WTC11 (cell line): ENCODE data around the gene UTP14C. TPM values are rescaled to one million over a fixed set of nuclear protein-coding genes. Genes with fewer than 3 reads are reported as not detected.
"Not testable (repeated sequence)": the region's sequence is repeated elsewhere in the genome, so short reads cannot be mapped to it uniquely, and the experiment has no call there.

Experiments used
- ATAC-seq: fragments of 200-7000 bp; cut with Tn5 transposase; 2 replicates; pipeline ENCODE4 v1.10.0; 2021; ENCODE audit warnings: mild to moderate bottlenecking, moderate library complexity
- CTCF ChIA-PET: fragments of 300-600 bp; sonication (Branson Sonifier 250); formaldehyde crosslinking; loops from one replicate; lab custom pipeline; 2021; ENCODE audit warnings: antibody characterized with exemption; lab: Charles Lee
- POLR2A ChIA-PET: fragments of 350-600 bp; sonication (Branson Sonifier 250); formaldehyde crosslinking; loops from one replicate; lab custom pipeline; 2021; ENCODE audit warnings: antibody characterized with exemption; lab: Charles Lee
- DNase-seq: peaks from one replicate; pipeline ENCODE4 v3.0.0; 2021; ENCODE audit warnings: low spot score
- H3K27ac Mint-ChIP-seq: 2 replicates; pipeline ENCODE4 v1.8.0; 2021; ENCODE audit warnings: mixed read lengths
- H3K27me3 Mint-ChIP-seq: 2 replicates; pipeline ENCODE4 v1.8.0; 2021; ENCODE audit warnings: low read depth, mild to moderate bottlenecking, moderate library complexity, mixed read lengths
- H3K36me3 Mint-ChIP-seq: 2 replicates; pipeline ENCODE4 v1.8.0; 2021; ENCODE audit warnings: mixed read lengths
- H3K4me1 Mint-ChIP-seq: 2 replicates; pipeline ENCODE4 v1.8.0; 2022; ENCODE audit warnings: mixed read lengths
- H3K4me3 Mint-ChIP-seq: 2 replicates; pipeline ENCODE4 v1.8.0; 2021; ENCODE audit warnings: mild to moderate bottlenecking, moderate library complexity, mixed read lengths
- H3K9me3 Mint-ChIP-seq: 2 replicates; pipeline ENCODE4 v1.8.0; 2021; ENCODE audit warnings: mixed read lengths
- AFF4 ChIP-seq: sonication (generic); formaldehyde crosslinking; IDR thresholded peaks from 2 replicates; pipeline ENCODE4 v1.8.1; 2023; ENCODE audit warnings: mild to moderate bottlenecking, missing genetic modification reagents, borderline replicate concordance
- ATF1 ChIP-seq: sonication (generic); formaldehyde crosslinking; IDR thresholded peaks from 2 replicates; pipeline ENCODE4 v1.8.1; 2023; ENCODE audit warnings: mild to moderate bottlenecking, moderate library complexity, missing genetic modification reagents
- ATF2 ChIP-seq: sonication (generic); formaldehyde crosslinking; IDR thresholded peaks from 2 replicates; pipeline ENCODE4 v1.8.1; 2022; ENCODE audit warnings: low read depth, missing genetic modification reagents, borderline replicate concordance
- ESRRA ChIP-seq: sonication (generic); formaldehyde crosslinking; IDR thresholded peaks from 2 replicates; pipeline ENCODE4 v1.8.1; 2022; ENCODE audit warnings: mild to moderate bottlenecking, missing genetic modification reagents, borderline replicate concordance
- GTF2I ChIP-seq: fragments of 250-450 bp; sonication (Bioruptor Pico); conservative IDR thresholded peaks from 2 replicates; pipeline ENCODE4 v1.4.0; 2021; ENCODE audit warnings: mild to moderate bottlenecking
- HMGA2 ChIP-seq: fragments of 250-450 bp; sonication (Bioruptor Pico); IDR thresholded peaks from 2 replicates; pipeline ENCODE4 v1.4.0; 2021; ENCODE audit warnings: mild to moderate bottlenecking, moderate library complexity
- JAZF1 ChIP-seq: fragments of 250-450 bp; sonication (Bioruptor Pico); IDR thresholded peaks from 2 replicates; pipeline ENCODE4 v1.9.0; 2021; ENCODE audit warnings: moderate library complexity, mild to moderate bottlenecking, inconsistent platforms
- JUN ChIP-seq: sonication (generic); formaldehyde crosslinking; IDR thresholded peaks from 2 replicates; pipeline ENCODE4 v1.8.0; 2023; ENCODE audit warnings: mild to moderate bottlenecking, missing genetic modification reagents
- MYBL2 ChIP-seq: sonication (generic); formaldehyde crosslinking; IDR thresholded peaks from 2 replicates; pipeline ENCODE4 v1.8.1; 2023; ENCODE audit warnings: mild to moderate bottlenecking, moderate library complexity, missing genetic modification reagents
- OVOL2 ChIP-seq: fragments of 250-450 bp; sonication (Bioruptor Pico); IDR thresholded peaks from 2 replicates; pipeline ENCODE4 v1.9.0; 2021; ENCODE audit warnings: mild to moderate bottlenecking, borderline replicate concordance
- PRRX2 ChIP-seq: fragments of 250-450 bp; sonication (Bioruptor Pico); IDR thresholded peaks from 2 replicates; pipeline ENCODE4 v1.8.0; 2021; ENCODE audit warnings: mild to moderate bottlenecking
- TEAD1 ChIP-seq: sonication (generic); formaldehyde crosslinking; IDR thresholded peaks from 2 replicates; pipeline ENCODE4 v1.8.0; 2022; ENCODE audit warnings: mild to moderate bottlenecking, missing genetic modification reagents
- USF1 ChIP-seq: sonication (generic); formaldehyde crosslinking; IDR thresholded peaks from 2 replicates; pipeline ENCODE4 v1.8.0; 2022; ENCODE audit warnings: mild to moderate bottlenecking, missing genetic modification reagents
- ZNF219 ChIP-seq: sonication (generic); formaldehyde crosslinking; IDR thresholded peaks from 2 replicates; pipeline ENCODE4 v1.8.0; 2023; ENCODE audit warnings: missing genetic modification reagents, mild to moderate bottlenecking, borderline replicate concordance
- total RNA-seq: library from RNA; stranded (reverse); gene quantifications from 3 replicates; pipeline ENCODE4 v1.2.3, GENCODE V29; 2021

UTP14C gene
- total RNA-seq, 1 experiment from 2014 or later, result 18.5 TPM

- CTCF ChIA-PET, result interaction anchor here (0.5 to 2.6 kb wide), 7 partner anchors 8 to 130 kb away, joined by 3 to 19 read pairs (median 6); partner anchors contain the start of genes ALG11 and NEK5
- no peak for TF ChIP-seq MYBL2 (CRISPR knock-in tag)
- H3K36me3 Mint-ChIP-seq, result peaks cover 80% of the 10 kb centered on the region
These were observed 1.7 kb downstream of the UTP14C start for GRCh38 chr13:52026246-52026626.

GRCh38 chr13:52027832-52028231 lies 3.3 kb downstream of the UTP14C start:
- peaks cover 75% of the 10 kb centered on the region for H3K36me3 Mint-ChIP-seq
- peaks cover 42% of the 10 kb centered on the region for H3K9me3 Mint-ChIP-seq
- H3K27ac Mint-ChIP-seq, result no peak overlapping the region
- TF ChIP-seq AFF4 (CRISPR knock-in tag), result no peak
- no peak for TF ChIP-seq TEAD1 (CRISPR knock-in tag)
- no peak for TF ChIP-seq ZNF219
- CTCF ChIA-PET, result interaction anchor here (2.6 kb wide), 1 partner anchor 100 kb away, joined by 19 read pairs; the partner anchor contains the start of gene NEK5
- no peak overlapping the region for H3K4me3 Mint-ChIP-seq
- ATAC-seq, result no peak
- no peak for DNase-seq
- peaks cover 9% of the 10 kb centered on the region for H3K4me1 Mint-ChIP-seq
- H3K27me3 Mint-ChIP-seq, result no peaks in the 10 kb centered on the region; the same call in 1 of the 2 replicates
- POLR2A ChIA-PET, result no interaction called here

More at GRCh38 chr13:52026246-52026626, 1.7 kb downstream of the UTP14C start:
- no peak overlapping the region for H3K4me3 Mint-ChIP-seq
- peak overlapping the region; percentile 27; the same call in 1 of the 2 replicates for H3K27ac Mint-ChIP-seq
- H3K4me1 Mint-ChIP-seq, result peaks cover 9% of the 10 kb centered on the region
- DNase-seq (no peak), ATAC-seq (peak; percentile 86)
- H3K9me3 Mint-ChIP-seq, result peaks cover 42% of the 10 kb centered on the region
- H3K27me3 Mint-ChIP-seq, result no peaks in the 10 kb centered on the region; the same call in 1 of the 2 replicates
- POLR2A ChIA-PET, result interaction anchor here (0.5 kb wide), 1 partner anchor 1216 kb away, joined by 3 read pairs; no protein-coding TSS in a partner anchor

GRCh38 chr13:52029569-52029968 lies 5.1 kb downstream of the UTP14C start:
- DNase-seq, result no peak
- TF ChIP-seq HMGA2, result no peak
- TF ChIP-seq ATF1 (CRISPR knock-in tag), result no peak
- no peak for TF ChIP-seq GTF2I (CRISPR knock-in tag)
- no peak for TF ChIP-seq JAZF1 (CRISPR knock-in tag)
- TF ChIP-seq ATF2 (CRISPR knock-in tag), result no peak
- TF ChIP-seq PRRX2 (CRISPR knock-in tag), result no peak
- TF ChIP-seq JUN, result no peak
- TF ChIP-seq OVOL2 (CRISPR knock-in tag), result no peak
- TF ChIP-seq MYBL2 (CRISPR knock-in tag), result no peak
- no peak for TF ChIP-seq USF1 (CRISPR knock-in tag)
- no peak for TF ChIP-seq ESRRA (CRISPR knock-in tag)
- H3K9me3 Mint-ChIP-seq, result peaks cover 42% of the 10 kb centered on the region
- ChIA-PET CTCF (interaction anchor here (1.2 kb wide), 1 partner anchor 17 kb away, joined by 3 read pairs; the partner anchor contains the start of gene ALG11), POLR2A (no interaction called here)
- no peak overlapping the region for H3K4me3 Mint-ChIP-seq
- H3K27me3 Mint-ChIP-seq, result no peaks in the 10 kb centered on the region; the same call in 1 of the 2 replicates
- H3K36me3 Mint-ChIP-seq, result peaks cover 65% of the 10 kb centered on the region
- no peak for ATAC-seq
- H3K4me1 Mint-ChIP-seq, result peaks cover 9% of the 10 kb centered on the region
- no peak overlapping the region for H3K27ac Mint-ChIP-seq

- CTCF ChIA-PET, result interaction anchor here (0.9 kb wide), 1 partner anchor 98 kb away, joined by 4 read pairs; the partner anchor contains the start of gene NEK5
- H3K4me3 Mint-ChIP-seq, ATAC-seq, H3K27me3 Mint-ChIP-seq, DNase-seq, H3K27ac Mint-ChIP-seq, POLR2A ChIA-PET: not testable (repeated sequence)
- peaks cover 42% of the 10 kb centered on the region for H3K9me3 Mint-ChIP-seq
- H3K4me1 Mint-ChIP-seq, result peaks cover 15% of the 10 kb centered on the region
- peaks cover 56% of the 10 kb centered on the region for H3K36me3 Mint-ChIP-seq
These were observed 5.9 kb downstream of the UTP14C start for GRCh38 chr13:52030401-52030800.
